Measurements from ENCODE around the gene SLAIN2. TPM values are rescaled to one million over a fixed set of nuclear protein-coding genes. Genes with fewer than 3 reads are reported as not detected.

SLAIN2 gene
- total RNA-seq, 1 experiment from 2014 or later: 30.8 TPM

- Histone ChIP-seq H3K23ac (ENCODE audit: insufficient read length, low read depth, low read length) (no peak overlapping the region), H3K79me2 (ENCODE audit: insufficient read depth, low read length) (no peaks in the 10 kb centered on the region), H3K4me2 (ENCODE audit: insufficient read depth, insufficient read length, low read length) (no peak overlapping the region), H2AK5ac (ENCODE audit: insufficient read length, low read length) (no peak overlapping the region), H3K14ac (ENCODE audit: insufficient read depth, low read length) (no peak overlapping the region), H2BK20ac (ENCODE audit: low read depth, low read length, poor library complexity, severe bottlenecking) (no peak overlapping the region), H2BK5ac (ENCODE audit: insufficient read length, low read length) (no peak overlapping the region), H2BK15ac (ENCODE audit: low read depth, low read length) (no peak overlapping the region), H4K20me1 (ENCODE audit: control insufficient read depth, insufficient read depth, insufficient read length) (no peaks in the 10 kb centered on the region), H3K18ac (ENCODE audit: insufficient read length, low read depth, low read length) (no peak overlapping the region), H3T11ph (ENCODE audit: low read length) (no peak overlapping the region), H4K8ac (replicated peaks; ENCODE audit: insufficient read length, low read depth, low read length) (no peak overlapping the region), H3K9me3 (ENCODE audit: control insufficient read depth, low read depth, low read length) (no peaks in the 10 kb centered on the region), H3K23me2 (ENCODE audit: insufficient read length, low read depth, low read length, poor library complexity, severe bottlenecking) (no peaks in the 10 kb centered on the region), H3K27me3 (ENCODE audit: insufficient read depth, low read length) (no peaks in the 10 kb centered on the region), H2BK120ac (ENCODE audit: low read depth, low read length, poor library complexity, severe bottlenecking) (no peak overlapping the region), H3K4me1 (ENCODE audit: insufficient read depth, low read length) (no peaks in the 10 kb centered on the region; the same call in 1 of the 2 replicates), H4K5ac (ENCODE audit: insufficient read length, low read depth, low read length) (no peak overlapping the region), H2AFZ (ENCODE audit: low read length) (no peak overlapping the region), H4K91ac (ENCODE audit: insufficient read length, low read depth, low read length) (no peak overlapping the region), H3K9ac (ENCODE audit: extremely low read depth, insufficient read length, low read length) (no peak overlapping the region), H3K79me1 (ENCODE audit: insufficient read depth, low read depth, low read length, poor library complexity, severe bottlenecking) (no peaks in the 10 kb centered on the region), H3K4ac (ENCODE audit: low read depth, low read length) (no peak overlapping the region), H3K56ac (ENCODE audit: insufficient read length, low read depth, low read length) (no peak overlapping the region), H2BK12ac (ENCODE audit: insufficient read length, low read depth, low read length) (no peak overlapping the region), H3K27ac (ENCODE audit: insufficient read length, low read depth, low read length) (no peak overlapping the region)
- no CpG with 5 or more reads among the region's 2 CpGs for WGBS (ENCODE audit: extremely low coverage, insufficient read length, low lambda C conversion rate)
- Mint-ChIP-seq H3K27ac (no peak overlapping the region), H3K36me3 (ENCODE audit: insufficient read depth in 1 of 3, low read depth in 3 of 3) (no peaks in the 10 kb centered on the region), H3K4me1 (peaks cover 4 to 6% of the 10 kb centered on the region in 2 experiments), H3K9me3 (no peaks in the 10 kb centered on the region; a peak in 1 of 5 replicates), H3K4me3 (no peak overlapping the region), H3K27me3 (ENCODE audit: low read depth) (no peaks in the 10 kb centered on the region)
- DNase-seq: no peak
- no peak for TF ChIP-seq CTCF (conservative IDR thresholded peaks at IDR 0.05)
Measured at GRCh38 chr4:48470570-48470969, 129.2 kb downstream of the SLAIN2 start.

Measured in H9 (cell line).